Activated naive CD8-positive, alpha-beta T cell treated with anti-CD3 and anti-CD28 coated beads, Interleukin-2, amount 10 ng/mL, durations not matched to agents 7 days and 5 days (primary cell): ENCODE data around the gene ULK4. TPM values are rescaled to one million over a fixed set of nuclear protein-coding genes. Genes with fewer than 3 reads are reported as not detected.
"Not testable (repeated sequence)": the region's sequence is repeated elsewhere in the genome, so short reads cannot be mapped to it uniquely, and the experiment has no call there.

Experiments used
- ATAC-seq: fragments of 150-1000 bp; cut with Tn5 transposase; one replicate; pipeline ENCODE4 v1.10.0; 2021; ENCODE audit warnings: low read depth, moderate library complexity
- POLR2A ChIA-PET: fragments of 350-600 bp; sonication (Branson Sonifier 250); formaldehyde crosslinking; loops from one replicate; lab custom pipeline; 2021; ENCODE audit warnings: antibody characterized with exemption; lab: Charles Lee
- DNase-seq: peaks from one replicate; pipeline ENCODE4 v3.0.0; 2021
- H3K27ac Mint-ChIP-seq: one replicate; pipeline ENCODE4 v1.8.0; 2022; ENCODE audit warnings: mild to moderate bottlenecking, mixed read lengths
- H3K27me3 Mint-ChIP-seq: one replicate; pipeline ENCODE4 v1.8.0; 2022; ENCODE audit warnings: mild to moderate bottlenecking, moderate library complexity, mixed read lengths
- H3K36me3 Mint-ChIP-seq: one replicate; pipeline ENCODE4 v1.8.0; 2021; ENCODE audit warnings: mild to moderate bottlenecking, mixed read lengths
- H3K4me1 Mint-ChIP-seq: one replicate; pipeline ENCODE4 v1.8.0; 2021; ENCODE audit warnings: mixed read lengths
- H3K4me3 Mint-ChIP-seq: one replicate; pipeline ENCODE4 v1.8.0; 2022; ENCODE audit warnings: mild to moderate bottlenecking, moderate library complexity, mixed read lengths
- H3K9me3 Mint-ChIP-seq: one replicate; pipeline ENCODE4 v1.8.0; 2021; ENCODE audit warnings: mixed read lengths
- total RNA-seq, 2 experiments: library from RNA; stranded (reverse); gene quantifications; one replicate each; pipeline ENCODE4 v1.2.3, GENCODE V29; 2021

ULK4 gene
- total RNA-seq, 2 experiments from 2014 or later: 18.6 to 19.0 TPM

DNA sequence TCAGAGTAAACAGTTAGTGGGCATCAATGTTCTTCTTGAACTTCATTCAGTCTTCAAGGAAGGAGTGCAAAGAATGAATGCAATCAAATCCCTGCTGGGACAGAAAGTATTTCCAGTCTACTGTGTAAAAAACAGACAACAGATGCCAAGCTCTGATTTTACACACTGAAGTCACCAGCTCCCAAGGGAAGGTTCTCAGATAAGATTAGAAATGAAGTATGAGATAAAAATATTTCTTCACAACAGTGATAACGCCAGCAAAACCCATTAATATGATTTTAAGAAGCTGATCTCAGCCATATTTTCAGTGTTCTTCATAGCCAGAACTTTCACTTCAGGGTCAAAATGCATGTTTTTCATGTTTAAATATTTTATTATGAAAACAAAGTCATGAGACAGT lies 497.0 kb downstream of the ULK4 start:
- no peak overlapping the region for H3K27ac Mint-ChIP-seq
- H3K4me3 Mint-ChIP-seq: no peak overlapping the region
- ATAC-seq: no peak
- POLR2A ChIA-PET: no interaction called here
- H3K27me3 Mint-ChIP-seq: no peaks in the 10 kb centered on the region
- peaks cover 1% of the 10 kb centered on the region for H3K36me3 Mint-ChIP-seq
- H3K9me3 Mint-ChIP-seq: peaks cover 3% of the 10 kb centered on the region
- H3K4me1 Mint-ChIP-seq: no peaks in the 10 kb centered on the region
- DNase-seq: no peak

DNA sequence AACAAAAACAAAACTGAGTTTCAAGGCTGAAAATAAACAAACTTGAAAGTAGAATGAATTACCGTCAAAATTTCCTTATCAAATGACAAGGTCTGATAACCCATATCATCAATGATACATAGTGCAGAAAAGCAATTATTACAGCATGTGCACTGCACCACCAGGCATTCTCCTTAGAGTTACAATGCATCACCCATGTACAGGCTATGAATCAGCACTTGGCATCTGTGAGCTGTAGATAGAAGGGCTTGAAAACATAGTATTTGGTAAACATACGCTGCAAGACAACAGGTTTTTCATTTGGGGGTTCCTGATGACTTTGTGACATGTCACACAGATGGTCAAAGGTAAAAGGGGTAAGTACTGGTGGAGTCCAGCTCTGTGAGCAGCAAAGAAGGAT lies 497.5 kb downstream of the ULK4 start:
- H3K4me1 Mint-ChIP-seq: no peaks in the 10 kb centered on the region
- no peaks in the 10 kb centered on the region for H3K9me3 Mint-ChIP-seq
- H3K4me3 Mint-ChIP-seq: no peak overlapping the region
- DNase-seq (no peak), ATAC-seq (no peak)
- no peaks in the 10 kb centered on the region for H3K36me3 Mint-ChIP-seq
- H3K27ac Mint-ChIP-seq: no peak overlapping the region
- H3K27me3 Mint-ChIP-seq: no peaks in the 10 kb centered on the region
- POLR2A ChIA-PET: no interaction called here

DNA sequence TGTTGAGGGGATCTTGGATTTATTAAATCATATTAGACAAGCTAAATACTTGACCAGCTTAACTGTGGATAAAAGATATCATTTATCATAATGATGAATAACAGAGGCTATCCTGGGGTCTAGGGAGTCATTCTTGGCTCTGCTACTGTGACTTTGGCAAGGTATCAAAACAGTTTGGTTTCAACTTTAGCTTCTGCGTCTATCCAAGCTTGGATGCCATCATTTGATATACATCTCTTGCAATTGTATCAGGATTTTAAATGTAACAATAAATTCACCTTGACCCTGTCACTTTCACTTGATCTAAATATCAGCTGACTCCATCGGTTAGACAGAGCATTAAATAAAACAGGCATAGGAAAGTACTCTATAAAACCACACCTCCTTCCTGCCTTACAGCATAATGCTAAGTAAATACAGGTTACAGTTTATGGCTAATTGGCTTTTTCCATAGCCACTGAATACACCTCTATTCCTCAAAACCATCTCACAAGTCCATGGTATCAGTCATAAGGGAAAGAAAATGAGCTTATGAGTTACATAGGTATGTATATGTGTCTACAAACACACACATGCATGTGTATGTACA lies 499.7 kb downstream of the ULK4 start:
- Mint-ChIP-seq H3K4me3 (no peak overlapping the region), H3K9me3 (no peaks in the 10 kb centered on the region), H3K27me3 (no peaks in the 10 kb centered on the region), H3K36me3 (no peaks in the 10 kb centered on the region), H3K27ac (no peak overlapping the region), H3K4me1 (no peaks in the 10 kb centered on the region)
- no peak for DNase-seq
- POLR2A ChIA-PET: no interaction called here
- ATAC-seq: no peak

DNA sequence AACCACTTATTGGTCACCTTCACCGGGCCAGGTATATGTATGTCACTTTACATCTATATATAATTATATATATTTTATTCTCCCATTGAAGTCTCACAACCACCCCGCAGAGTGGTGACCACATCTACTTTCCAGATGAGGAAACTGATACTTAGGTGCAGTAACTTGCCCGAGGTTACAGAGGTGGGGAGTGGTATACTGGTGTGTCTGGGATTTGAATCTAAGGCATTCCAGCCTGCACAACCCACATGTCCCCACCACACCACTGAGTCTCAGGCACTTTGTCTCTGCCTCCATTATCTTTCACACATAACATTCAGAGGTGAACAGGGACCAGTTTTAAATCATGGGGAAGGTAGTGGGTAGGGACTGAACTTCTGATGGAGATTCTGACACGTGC lies 501.2 kb downstream of the ULK4 start:
- no peak overlapping the region for H3K27ac Mint-ChIP-seq
- H3K4me1 Mint-ChIP-seq: no peaks in the 10 kb centered on the region
- no peaks in the 10 kb centered on the region for H3K27me3 Mint-ChIP-seq
- DNase-seq: no peak
- ATAC-seq: no peak
- no peaks in the 10 kb centered on the region for H3K36me3 Mint-ChIP-seq
- no peaks in the 10 kb centered on the region for H3K9me3 Mint-ChIP-seq
- no peak overlapping the region for H3K4me3 Mint-ChIP-seq
- POLR2A ChIA-PET: no interaction called here

DNA sequence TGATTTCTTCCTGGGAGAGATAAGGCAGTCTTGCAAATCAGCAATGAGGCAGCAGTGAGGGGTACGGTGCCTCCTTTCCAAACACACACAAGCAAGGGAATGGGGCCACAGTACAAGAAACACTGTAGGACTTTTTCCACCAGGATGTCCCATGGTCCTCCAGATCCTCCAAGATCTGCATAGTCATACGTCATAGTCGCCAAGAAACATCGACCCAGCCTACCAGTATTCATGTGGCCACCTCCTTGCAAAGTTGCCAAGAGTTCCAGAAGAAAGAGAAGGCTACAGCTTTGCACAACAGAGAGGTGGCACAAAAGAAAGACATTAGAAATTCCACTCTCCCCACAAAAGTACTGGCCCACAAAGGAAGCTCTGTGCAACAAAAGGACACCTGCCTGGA lies 504.7 kb downstream of the ULK4 start:
- no peaks in the 10 kb centered on the region for H3K27me3 Mint-ChIP-seq
- ATAC-seq (no peak), DNase-seq (no peak)
- H3K36me3 Mint-ChIP-seq: no peaks in the 10 kb centered on the region
- H3K4me1 Mint-ChIP-seq: no peaks in the 10 kb centered on the region
- no peak overlapping the region for H3K4me3 Mint-ChIP-seq
- no peaks in the 10 kb centered on the region for H3K9me3 Mint-ChIP-seq
- no peak overlapping the region for H3K27ac Mint-ChIP-seq
- POLR2A ChIA-PET: no interaction called here

DNA sequence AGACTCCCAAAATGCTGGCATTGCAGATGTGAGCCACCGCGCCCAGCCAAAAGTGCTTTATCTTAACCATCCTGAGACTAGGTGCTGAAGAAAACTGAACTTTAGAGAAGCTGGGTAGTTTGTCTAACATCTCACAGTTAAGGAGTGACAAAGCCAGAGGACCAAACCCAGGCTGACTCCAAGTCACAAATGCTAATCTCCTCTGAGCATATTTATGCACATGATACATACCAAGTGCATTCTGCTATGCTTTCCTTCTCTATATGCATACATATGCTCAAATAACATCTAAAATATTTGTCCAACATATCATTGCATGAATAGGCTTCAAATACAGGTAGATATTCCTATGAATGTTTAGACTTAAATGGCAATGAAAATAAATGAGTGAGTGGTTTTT lies 505.7 kb downstream of the ULK4 start:
- Mint-ChIP-seq H3K27ac (no peak overlapping the region), H3K9me3 (no peaks in the 10 kb centered on the region), H3K27me3 (no peaks in the 10 kb centered on the region), H3K4me1 (no peaks in the 10 kb centered on the region), H3K36me3 (peaks cover 1% of the 10 kb centered on the region), H3K4me3 (no peak overlapping the region)
- POLR2A ChIA-PET: no interaction called here
- DNase-seq (no peak), ATAC-seq (no peak)

DNA sequence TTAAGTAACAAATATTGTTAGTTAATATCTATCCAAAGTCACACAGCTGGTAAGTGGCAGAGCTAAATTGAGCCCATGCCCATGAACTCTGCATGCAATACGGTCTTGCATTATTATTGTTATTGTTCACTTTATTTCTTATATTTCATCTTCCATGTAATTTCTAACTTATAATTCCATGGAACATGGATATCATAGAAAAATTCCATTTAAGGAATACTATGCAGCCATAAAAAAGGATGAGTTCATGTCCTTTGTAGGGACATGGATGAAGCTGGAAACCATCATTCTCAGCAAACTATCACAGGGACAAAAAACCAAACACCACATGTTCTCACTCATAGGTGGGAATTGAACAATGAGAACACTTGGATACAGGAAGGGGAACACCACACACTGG lies 508.3 kb downstream of the ULK4 start:
- H3K4me1 Mint-ChIP-seq, H3K4me3 Mint-ChIP-seq, H3K36me3 Mint-ChIP-seq, H3K9me3 Mint-ChIP-seq, DNase-seq, H3K27me3 Mint-ChIP-seq, POLR2A ChIA-PET, H3K27ac Mint-ChIP-seq, ATAC-seq: not testable (repeated sequence)

DNA sequence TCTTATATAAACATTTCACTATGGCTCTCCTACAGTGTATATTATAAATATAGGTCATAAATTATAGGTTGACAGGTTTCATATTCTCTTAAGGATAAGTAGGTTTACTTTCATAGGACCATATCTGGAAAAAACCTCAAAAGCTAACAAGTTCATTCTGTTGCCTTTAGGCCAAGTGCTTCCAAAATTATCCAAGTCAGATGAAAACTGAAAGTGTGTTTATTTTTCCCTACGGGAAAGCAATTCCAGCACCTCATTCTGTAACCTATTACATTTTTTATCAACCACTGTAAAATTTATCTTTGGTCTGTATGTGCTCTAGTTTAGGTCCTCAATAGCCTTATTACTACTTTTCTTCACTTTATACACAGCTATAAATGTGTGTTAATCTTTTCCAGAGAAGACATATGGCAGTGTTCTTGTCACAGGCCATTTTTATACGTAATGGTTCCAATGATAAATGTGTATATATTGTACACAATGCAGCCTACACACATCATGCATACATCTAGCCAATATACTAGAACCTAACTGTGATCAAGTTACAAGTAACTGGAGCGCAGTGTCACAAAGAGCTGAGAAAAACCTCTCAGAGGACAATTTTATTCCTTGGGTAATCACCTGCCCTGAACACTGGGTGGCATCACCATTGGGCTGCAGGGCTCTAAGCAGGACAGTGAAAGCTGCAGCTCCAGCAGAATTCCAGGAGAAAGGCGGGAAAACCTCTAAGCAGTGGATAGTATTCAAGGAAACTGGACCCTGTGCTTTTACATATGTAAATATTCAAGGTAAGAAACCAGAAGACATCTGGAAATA lies 511.3 kb downstream of the ULK4 start:
- H3K27me3 Mint-ChIP-seq: no peaks in the 10 kb centered on the region
- ATAC-seq: no peak
- peaks cover 4% of the 10 kb centered on the region for H3K36me3 Mint-ChIP-seq
- no peak for DNase-seq
- H3K4me3 Mint-ChIP-seq: no peak overlapping the region
- no peaks in the 10 kb centered on the region for H3K4me1 Mint-ChIP-seq
- H3K27ac Mint-ChIP-seq: no peak overlapping the region
- POLR2A ChIA-PET: no interaction called here
- no peaks in the 10 kb centered on the region for H3K9me3 Mint-ChIP-seq

DNA sequence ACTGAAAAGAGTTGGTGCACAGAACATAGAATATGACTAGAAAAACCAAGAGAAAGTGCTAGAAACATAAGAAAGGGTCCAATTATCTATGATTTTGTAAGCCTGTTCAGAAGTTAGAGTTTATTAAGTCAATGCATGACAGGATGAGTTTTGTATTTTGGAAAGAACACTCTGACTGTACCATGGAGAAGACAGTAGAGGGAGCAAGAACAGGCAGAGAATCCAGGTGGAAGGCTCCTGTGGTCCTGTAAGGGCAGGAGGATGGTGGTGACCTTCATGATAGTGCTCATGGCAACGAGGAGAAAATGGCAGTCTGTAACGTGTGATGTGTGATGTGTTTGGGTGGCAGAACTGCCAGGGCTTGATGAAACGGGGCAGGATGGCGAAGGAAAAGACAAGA lies 513.5 kb downstream of the ULK4 start:
- Mint-ChIP-seq H3K27me3 (no peaks in the 10 kb centered on the region), H3K36me3 (peaks cover 4% of the 10 kb centered on the region), H3K9me3 (no peaks in the 10 kb centered on the region), H3K4me3 (no peak overlapping the region), H3K4me1 (no peaks in the 10 kb centered on the region), H3K27ac (no peak overlapping the region)
- ATAC-seq: no peak
- no peak for DNase-seq
- POLR2A ChIA-PET: no interaction called here

DNA sequence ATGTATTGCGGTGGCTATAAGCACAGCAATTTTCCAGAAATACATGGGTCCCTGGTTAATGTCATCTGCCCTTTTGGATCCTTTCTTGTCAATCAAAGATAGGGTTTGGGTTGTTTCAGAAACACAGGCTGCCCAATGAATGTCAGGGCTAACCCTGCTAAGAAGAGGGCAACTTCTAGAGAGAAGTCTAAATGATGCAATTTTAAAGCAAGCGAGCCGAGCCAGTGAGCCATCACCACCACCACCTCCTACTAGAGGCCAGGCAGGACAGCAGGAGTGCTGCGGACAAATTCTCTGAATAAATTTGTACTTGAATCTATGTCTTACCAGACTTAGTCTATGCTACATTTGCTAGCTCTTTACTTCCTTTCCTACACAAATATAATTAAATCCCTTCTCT lies 514.2 kb downstream of the ULK4 start:
- no peaks in the 10 kb centered on the region for H3K27me3 Mint-ChIP-seq
- H3K27ac Mint-ChIP-seq: no peak overlapping the region
- no peaks in the 10 kb centered on the region for H3K9me3 Mint-ChIP-seq

DNA sequence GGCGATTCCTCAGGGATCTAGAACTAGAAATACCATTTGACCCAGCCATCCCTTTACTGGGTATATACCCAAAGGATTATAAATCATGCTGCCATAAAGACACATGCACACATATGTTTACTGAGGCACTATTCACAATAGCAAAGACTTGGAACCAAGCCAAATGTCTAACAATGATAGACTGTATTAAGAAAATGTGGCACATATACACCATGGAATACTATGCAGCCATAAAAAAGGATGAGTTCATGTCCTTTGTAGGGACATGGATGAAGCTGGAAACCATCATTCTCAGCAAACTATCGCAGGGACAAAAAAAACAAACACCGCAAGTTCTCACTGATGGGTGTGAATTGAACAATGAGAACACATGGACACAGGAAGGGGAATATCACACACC lies 515.6 kb downstream of the ULK4 start:
- H3K9me3 Mint-ChIP-seq, ATAC-seq, H3K4me1 Mint-ChIP-seq, H3K27ac Mint-ChIP-seq, H3K4me3 Mint-ChIP-seq, DNase-seq, H3K36me3 Mint-ChIP-seq, H3K27me3 Mint-ChIP-seq, POLR2A ChIA-PET: not testable (repeated sequence)

More for the DNA sequence above, 514.2 kb downstream of the ULK4 start:
- Mint-ChIP-seq H3K36me3 (peaks cover 4% of the 10 kb centered on the region), H3K4me1 (no peaks in the 10 kb centered on the region), H3K4me3 (no peak overlapping the region)
- no peak for ATAC-seq
- DNase-seq: no peak
- POLR2A ChIA-PET: no interaction called here

DNA sequence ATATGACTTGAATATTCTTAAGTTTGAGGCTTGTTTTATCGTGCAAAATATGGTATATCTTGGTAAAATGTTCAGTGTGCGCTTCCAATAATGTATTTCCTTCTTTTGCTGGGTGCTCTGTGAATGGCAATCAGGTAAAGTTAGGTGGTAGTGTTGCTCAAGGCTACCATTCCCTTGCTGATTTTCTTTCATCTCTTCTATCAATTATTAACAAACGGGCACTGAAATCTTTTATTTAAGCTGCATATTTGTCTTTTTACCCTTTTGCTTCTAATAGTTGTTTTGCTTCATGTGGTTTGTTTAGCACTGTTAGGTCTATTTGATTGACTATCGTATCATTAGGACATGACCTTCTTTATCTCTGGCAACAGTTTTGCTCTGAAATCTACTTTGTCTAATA lies 520.3 kb downstream of the ULK4 start:
- no peak for DNase-seq
- ATAC-seq: no peak
- Mint-ChIP-seq H3K27me3 (no peaks in the 10 kb centered on the region), H3K27ac (no peak overlapping the region), H3K9me3 (no peaks in the 10 kb centered on the region), H3K4me3 (no peak overlapping the region), H3K4me1 (no peaks in the 10 kb centered on the region), H3K36me3 (no peaks in the 10 kb centered on the region)
- POLR2A ChIA-PET: no interaction called here

DNA sequence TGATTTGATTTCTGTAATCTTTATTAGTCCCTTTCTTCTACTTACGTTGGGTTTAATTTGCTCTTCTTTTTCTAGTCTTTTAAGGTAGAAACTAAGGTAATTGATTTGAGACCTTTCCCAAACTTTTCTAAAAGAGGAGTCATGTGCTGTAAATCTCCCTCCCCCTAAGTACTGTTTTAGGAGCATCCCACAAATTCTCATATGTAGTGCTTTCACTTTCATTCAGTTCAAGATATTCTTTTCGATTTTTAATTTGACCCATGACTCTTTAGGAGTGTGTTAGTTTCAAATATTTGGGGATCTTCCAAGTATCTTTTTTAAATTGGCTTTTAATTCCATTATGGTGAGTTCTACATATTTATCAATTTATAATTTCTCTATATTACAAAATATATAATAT lies 520.8 kb downstream of the ULK4 start:
- DNase-seq (no peak), ATAC-seq (no peak)
- Mint-ChIP-seq H3K36me3 (no peaks in the 10 kb centered on the region), H3K27me3 (no peaks in the 10 kb centered on the region), H3K4me3 (no peak overlapping the region), H3K4me1 (no peaks in the 10 kb centered on the region), H3K27ac (no peak overlapping the region), H3K9me3 (no peaks in the 10 kb centered on the region)
- POLR2A ChIA-PET: no interaction called here

DNA sequence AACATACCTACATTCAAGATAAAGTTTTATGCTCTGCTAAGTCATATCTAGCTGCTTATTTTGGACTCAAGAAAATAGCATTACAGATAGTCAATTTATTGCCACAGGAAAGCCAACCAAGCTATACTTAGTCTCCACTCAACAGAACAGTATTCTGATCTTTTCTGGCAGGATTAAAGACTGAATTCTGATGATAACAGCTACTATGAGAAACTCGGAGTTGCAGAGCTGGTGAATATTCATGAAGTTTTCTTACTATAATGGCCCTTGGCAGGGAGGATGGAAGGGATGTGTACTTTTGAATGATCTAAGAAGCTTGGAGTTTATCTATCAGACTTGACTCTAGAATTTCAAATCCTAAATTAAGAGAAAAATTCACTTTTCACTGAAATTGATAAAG lies 524.9 kb downstream of the ULK4 start:
- no peak for DNase-seq
- Mint-ChIP-seq H3K27me3 (no peaks in the 10 kb centered on the region), H3K4me3 (no peak overlapping the region), H3K36me3 (no peaks in the 10 kb centered on the region), H3K4me1 (no peaks in the 10 kb centered on the region), H3K9me3 (no peaks in the 10 kb centered on the region), H3K27ac (no peak overlapping the region)
- POLR2A ChIA-PET: no interaction called here
- ATAC-seq: no peak
